ENCODE measurements around the gene NAV2. TPM values are rescaled to one million over a fixed set of nuclear protein-coding genes. Genes with fewer than 3 reads are reported as not detected.

The NAV2 gene
- total and polyA plus RNA-seq, 12 donors: 6.9 to 34.7 (median 20.2) TPM

GRCh38 chr11:19982774-19983495 lies 270.3 kb downstream of the NAV2 start:
- H3K36me3 ChIP-seq: peaks cover 0 to 9% (median 0%) of the 10 kb centered on the region in 9 donors
- WGBS, 2 donors: 84 to 89% methylated on average over 5 of the region's 5 CpGs
- peaks cover 3 to 70% (median 41%) of the 10 kb centered on the region in 9 donors for H3K4me1 ChIP-seq
- no peak overlapping the region for H3K27ac ChIP-seq
- no peak for TF ChIP-seq CTCF (IDR thresholded peaks at IDR 0.05)
- ATAC-seq: no peak
- no peaks in the 10 kb centered on the region for H3K27me3 ChIP-seq
- H3K4me3 ChIP-seq: no peak overlapping the region
- intact Hi-C loops (cut with DNase I): no loop called here
- no peaks in the 10 kb centered on the region for H3K9me3 ChIP-seq
- no peak for DNase-seq

DNA sequence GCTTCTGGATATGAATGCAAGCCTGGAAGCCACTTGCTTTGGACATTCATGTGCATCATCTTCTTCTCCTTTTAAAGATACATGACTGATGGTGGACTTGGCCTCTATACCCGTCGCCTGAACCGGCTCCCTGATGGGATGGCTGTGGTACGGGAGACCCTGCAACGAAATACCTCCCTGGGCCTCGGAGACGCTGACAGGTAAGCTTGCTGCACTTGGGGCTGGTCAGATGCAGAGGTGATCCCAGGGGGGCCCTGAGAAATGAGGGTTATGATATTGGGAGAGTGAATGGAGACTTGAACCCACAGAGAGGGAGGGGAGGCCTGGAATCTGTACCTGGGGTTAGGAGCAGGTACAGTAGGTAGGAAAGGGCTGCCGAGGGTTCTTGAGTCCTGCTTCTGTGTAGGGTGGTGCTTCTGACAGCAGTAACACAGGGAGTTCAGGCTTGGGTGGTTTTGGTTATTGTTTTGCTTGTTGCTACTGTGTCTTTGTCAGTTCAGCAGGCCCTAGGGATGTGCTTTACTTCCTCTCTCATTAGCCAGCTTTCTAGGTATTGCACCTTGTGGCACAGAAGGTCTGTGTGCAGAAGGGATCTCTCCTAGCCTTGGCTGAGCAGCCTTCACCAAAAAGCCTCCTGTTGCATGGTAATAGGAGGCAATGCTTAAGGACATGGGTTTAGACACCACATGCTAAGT lies 271.6 kb downstream of the NAV2 start:
- no peak overlapping the region for H3K4me3 ChIP-seq
- no peak for ATAC-seq
- intact Hi-C loops (cut with DNase I): no loop called here
- DNase-seq: no peak
- H3K36me3 ChIP-seq: peaks cover 0 to 9% (median 0%) of the 10 kb centered on the region in 9 donors
- H3K27ac ChIP-seq: no peak overlapping the region
- peaks cover 3 to 78% (median 45%) of the 10 kb centered on the region in 9 donors for H3K4me1 ChIP-seq
- whole genome bisulfite sequencing, 2 donors: 95 to 96% methylated on average over 8 of the region's 8 CpGs
- no peak for TF ChIP-seq CTCF (IDR thresholded peaks at IDR 0.05)
- no peaks in the 10 kb centered on the region for H3K27me3 ChIP-seq
- no peaks in the 10 kb centered on the region for H3K9me3 ChIP-seq

DNA sequence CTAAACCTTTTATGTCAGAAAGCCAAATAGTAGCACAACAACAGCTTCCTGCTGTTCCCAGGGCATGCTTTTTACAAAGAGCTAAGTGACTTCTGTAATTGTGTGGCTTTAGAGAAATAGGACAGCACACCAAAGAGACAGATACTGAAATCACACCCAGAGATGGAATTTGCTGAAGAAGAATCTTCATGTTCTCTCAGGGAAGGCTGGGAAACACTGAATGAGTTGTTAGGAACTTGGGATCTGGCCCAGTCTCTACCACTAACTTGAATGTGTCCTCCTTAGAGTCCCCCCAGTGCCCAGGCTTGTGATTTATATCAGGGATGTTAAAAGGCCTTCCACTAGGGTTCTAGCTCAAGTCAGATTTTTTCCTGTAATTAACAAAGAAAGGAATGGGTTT lies 272.5 kb downstream of the NAV2 start:
- no peaks in the 10 kb centered on the region for H3K9me3 ChIP-seq
- no peak for TF ChIP-seq CTCF (IDR thresholded peaks at IDR 0.05)
- intact Hi-C loops (cut with DNase I): no loop called here
- ATAC-seq (no peak), DNase-seq (no peak)
- H3K27ac ChIP-seq: peak overlapping the region in 1 of 10 donors; percentile 5
- peaks cover 3 to 71% (median 38%) of the 10 kb centered on the region in 9 donors for H3K4me1 ChIP-seq
- H3K4me3 ChIP-seq: no peak overlapping the region
- peaks cover 0 to 9% (median 0%) of the 10 kb centered on the region in 9 donors for H3K36me3 ChIP-seq
- H3K27me3 ChIP-seq: no peaks in the 10 kb centered on the region

- Histone ChIP-seq H3K27me3 (no peaks in the 10 kb centered on the region), H3K36me3 (peaks cover 0 to 9% (median 0%) of the 10 kb centered on the region in 9 donors), H3K4me3 (no peak overlapping the region), H3K4me1 (peaks cover 0 to 50% (median 19%) of the 10 kb centered on the region in 9 donors), H3K9me3 (no peaks in the 10 kb centered on the region), H3K27ac (peak overlapping the region in 8 of 10 donors; percentile 5 to 71 (median 59))
- WGBS, 2 donors: 7 to 25% methylated on average over 2 of the region's 2 CpGs
- no peak for DNase-seq
- ATAC-seq: peak in 6 of 8 donors; percentile 25 to 66 (median 36)
- TF ChIP-seq CTCF (IDR thresholded peaks at IDR 0.05): no peak
- intact Hi-C loops (cut with DNase I): no loop called here
These were observed 274.7 kb downstream of the NAV2 start for GRCh38 chr11:19987331-19987801.

Data from heart right ventricle (tissue), 16 donors.